ENCODE results near the gene TSHR.

Gene TSHR

DNA sequence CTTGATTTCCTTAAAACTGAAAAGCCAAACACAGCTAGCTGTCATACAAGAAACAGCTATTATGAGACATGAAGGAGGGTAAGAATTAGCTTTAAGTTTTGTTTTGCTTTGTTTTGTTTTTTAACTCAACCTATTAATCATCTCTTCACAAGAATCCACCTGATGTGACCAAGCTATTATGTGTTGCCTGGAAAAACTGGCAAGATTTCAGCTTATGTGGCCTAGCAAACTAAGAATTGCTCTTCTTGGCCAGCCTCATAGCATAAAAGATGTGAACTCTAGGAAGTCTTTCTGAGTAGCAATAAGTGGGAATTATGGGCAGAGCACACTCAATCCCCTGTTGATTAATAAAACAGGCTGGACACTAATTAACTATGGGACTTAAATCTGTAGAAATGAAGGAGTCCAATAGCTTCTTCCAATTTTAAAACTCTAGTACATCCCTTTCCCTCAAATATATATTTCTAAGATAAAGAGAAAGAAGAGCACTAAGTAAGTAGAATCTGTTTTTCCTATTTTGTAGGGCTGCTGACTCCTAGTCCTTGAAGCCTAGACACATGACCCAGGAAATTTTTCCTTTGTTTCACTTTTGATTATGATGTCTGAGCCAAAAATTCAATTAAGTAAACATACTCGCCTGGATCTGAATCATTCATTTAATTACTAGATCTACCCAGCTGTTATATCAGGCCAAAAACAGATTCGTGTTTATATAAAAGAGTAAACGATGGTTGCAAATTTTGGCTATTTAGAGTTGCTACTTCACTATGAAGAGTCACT lies 189.6 kb downstream of the TSHR start:
- peak; percentile 96 for DNase-seq

DNA sequence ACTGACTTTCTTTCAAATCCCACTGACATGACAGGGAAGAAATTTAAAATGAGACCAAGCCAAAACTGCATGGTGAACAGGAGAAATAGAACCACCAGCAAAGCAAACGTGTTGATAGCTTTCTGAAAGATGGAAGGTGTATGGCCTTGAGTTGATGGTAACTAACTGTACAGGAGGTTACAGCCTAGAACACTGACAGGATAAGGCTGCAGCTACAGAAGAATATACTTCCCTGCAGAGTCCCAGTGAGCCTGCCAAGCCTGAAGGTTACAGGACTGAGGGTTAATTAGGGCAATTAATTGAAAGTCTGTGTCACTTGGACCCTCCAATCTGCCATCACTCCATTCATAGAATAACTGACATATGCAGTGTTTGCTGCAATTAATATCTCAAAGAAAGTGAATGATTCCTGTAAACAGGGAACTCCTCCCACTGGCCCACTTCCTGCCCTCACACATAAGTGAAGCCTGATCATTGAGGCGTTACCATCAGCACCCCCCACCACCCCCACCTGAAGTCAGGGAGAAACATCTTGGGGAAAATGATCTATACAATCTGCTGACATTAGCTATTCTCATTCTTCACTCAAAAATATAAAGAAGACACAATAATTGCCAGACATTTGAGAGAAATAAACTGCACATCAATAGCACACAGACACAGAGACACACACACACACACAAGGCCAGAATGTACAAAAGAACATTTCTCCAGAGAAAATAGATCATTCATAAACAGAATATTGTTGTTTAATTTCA lies 191.9 kb downstream of the TSHR start:
- DNase-seq = peak; percentile 85

DNA sequence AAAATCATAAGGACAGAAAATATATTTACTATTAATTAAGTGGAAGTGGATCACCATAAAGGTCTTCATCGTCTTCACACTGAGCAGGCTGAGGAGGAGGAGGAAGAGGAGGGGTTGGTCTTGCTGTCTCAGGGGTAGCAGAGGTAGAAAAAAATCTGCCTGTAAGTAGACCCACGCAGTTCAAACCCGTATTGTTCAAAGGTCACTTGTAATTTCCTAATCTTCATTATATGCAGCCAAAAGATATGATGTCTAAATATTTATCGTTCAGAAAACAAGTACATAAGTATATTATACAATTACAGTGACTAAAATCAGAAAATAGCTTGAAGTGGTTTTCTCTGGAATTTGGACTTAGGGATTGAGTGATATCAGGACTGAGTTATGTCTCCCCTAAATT lies 193.2 kb downstream of the TSHR start:
- no peak for DNase-seq

DNA sequence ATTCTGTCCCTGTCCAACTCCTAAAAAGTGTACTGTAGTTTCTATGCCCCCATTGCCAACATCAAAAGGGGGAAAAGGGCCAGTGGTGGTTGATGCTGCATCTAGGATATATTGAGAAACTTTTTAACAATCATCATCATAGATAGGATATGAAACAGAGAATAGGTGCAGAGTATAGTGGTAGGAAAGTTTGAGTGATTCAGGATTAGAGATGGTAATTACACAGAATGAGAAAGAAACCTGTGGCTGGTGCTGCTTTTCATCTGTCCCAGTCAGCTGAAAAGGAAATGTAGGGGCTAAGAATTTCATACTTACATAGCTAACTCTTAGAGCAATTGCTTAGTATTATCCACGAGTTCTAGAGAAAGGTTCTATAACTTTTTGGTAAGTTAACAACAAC lies 197.8 kb downstream of the TSHR start:
- no peak for DNase-seq

DNA sequence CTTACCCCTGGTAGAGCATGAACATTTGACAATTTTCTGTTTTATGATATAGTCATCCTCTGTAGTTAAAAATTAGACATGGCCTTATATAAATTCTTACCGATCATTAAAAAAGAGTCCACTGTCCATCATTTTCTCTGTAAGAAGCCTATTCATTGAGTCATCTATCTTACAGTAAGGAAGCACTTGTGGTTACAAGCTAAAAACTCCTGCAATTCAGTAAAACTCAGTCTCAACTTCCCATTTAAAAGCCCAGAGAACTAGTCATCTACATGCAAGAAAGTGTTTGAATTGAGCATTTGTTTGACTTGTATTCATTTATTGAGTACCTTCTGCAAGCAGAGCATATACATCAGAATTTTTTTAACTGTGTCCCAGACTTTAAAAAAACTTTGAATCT lies 202.0 kb downstream of the TSHR start:
- DNase-seq = no peak

DNA sequence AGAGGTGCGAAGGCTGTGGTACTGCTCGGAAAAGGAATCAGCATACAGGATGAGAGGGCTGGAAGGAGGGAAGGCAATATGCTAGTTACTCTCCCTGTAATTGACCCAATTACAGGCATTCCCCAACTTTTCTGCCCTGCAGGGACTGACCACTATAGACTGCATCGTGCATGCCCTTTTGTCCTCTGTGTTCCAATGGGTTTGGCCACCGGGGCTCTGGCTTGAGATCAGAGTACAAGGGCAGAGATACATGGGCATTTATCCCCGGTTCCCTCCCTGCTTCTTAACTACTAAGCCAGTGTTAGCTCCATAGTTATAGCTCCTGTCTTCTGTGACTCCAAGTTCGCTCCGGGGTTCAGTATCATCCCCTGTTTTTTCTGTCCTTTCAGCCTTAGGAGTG lies 205.7 kb downstream of the TSHR start:
- no peak for DNase-seq

DNA sequence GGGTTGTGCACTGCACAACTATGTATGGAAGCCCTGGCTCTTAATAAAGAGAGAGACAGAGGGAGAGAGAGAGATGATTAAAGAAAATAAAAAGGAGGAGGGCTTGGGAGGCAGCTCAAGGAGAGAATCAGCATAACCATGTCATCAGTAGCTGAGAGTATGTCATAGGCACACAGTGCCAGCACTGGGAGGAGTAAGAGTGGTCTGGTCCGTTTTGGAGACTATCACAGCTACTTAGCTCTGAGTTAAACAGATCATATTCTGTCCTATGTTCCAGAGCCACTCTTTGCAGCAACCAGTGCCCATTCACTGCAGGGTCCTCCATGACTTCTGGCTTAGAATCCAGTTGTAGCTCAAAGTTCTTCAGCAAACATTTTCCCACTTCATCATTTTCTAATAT lies 206.3 kb downstream of the TSHR start:
- no peak for DNase-seq

DNA sequence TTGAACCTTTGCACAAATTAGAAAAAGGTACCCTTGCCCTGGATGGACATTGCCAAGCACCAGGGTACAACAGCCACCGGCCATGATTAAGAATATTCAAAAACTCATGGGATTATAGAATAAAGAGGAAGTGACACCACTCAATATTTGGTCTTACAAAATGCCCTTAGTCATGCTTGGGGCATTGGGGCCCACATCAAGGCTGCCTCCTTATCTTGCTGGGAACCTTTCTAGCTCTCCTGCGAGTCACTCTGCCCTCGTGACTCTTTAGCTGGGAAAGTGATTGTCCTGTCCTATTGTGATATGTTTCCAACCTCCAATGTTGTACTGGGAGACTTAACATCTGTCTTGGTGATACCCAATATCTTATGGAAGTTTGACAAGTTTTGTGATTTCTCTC lies 207.5 kb downstream of the TSHR start:
- DNase-seq = no peak

DNA sequence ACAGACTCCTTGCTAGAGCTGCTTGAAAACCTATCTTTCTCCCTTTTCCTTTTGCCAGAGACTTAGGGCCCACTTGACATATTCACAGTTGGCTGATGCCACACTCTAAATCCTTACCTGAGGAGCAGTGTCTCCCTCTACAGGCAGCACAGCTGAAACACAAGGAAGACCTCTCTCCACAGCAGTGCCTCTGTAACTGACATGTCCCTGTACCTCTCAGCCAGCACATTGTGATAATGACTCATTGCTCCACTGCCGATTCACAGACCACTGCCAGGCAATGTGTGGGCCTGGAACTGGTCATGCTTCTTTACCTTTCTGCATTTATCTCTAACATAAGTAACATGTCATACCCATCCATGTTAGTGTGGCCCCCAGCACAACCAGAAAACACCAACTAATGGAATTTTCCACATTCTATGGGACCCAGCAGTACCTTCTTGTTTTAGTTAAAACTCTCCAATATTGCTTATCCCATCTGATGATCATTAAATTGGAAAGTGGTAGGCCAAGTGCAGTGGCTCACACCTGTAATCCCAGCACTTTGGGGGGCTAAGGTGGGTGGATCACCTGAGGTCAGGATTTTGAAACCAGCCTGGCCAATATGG lies 208.8 kb downstream of the TSHR start:
- DNase-seq = peak; percentile 88

DNA sequence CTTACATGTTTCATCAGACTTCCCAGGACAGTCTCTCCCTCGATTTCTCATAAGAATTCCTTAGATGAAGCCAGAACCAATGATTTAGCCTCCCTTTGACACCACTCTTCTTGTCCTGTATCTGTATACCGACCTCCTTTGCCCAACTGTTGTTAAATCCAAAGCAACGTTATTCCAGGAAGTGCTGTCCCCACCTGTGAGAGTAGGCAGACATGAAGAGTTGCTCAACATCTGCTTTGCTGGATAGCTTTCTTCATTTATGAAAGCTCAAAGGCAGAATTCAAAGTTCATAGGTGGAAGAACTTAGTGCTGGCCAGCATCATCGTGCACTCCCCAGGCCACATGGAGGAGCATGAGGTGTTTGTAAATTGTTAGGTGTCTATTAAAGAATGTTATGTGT lies 209.8 kb downstream of the TSHR start:
- DNase-seq = no peak

DNA sequence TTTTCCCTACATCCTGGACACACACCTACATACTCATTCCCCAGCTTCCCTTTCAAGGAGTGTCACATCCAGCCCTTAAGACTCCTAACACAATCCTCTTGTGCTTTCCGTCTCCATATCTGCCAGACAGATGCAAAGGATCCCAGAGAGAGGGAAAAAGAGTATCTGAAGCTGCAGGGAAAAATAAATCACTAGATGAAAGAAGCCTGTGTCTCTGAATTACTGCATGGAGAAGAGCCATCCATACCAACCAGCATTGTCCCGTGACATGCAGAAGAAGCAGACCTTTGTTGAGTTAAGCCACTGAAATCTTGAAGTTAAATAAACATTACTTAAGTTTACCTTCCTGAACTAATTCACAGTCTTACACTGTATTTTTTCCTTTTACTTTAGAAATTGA lies 210.7 kb downstream of the TSHR start:
- no peak for DNase-seq

DNA sequence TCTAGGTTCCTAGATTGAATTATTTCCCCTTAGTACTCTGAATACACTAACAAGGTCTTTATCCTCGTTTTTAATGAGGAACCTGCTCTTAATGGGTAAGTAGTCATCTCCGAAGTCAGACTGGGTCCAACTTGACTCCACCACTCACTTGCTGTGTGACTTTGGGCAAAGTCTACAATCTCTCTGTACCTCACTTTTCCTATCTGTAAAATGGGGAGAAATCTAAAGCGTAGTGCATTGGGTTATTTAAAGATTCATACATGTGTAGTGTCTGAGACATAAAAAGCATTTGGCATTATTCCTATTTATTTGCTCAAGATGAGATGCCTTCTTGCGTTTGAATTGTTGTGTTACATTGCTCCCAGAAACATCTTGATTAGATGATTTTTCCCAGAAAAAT lies 213.8 kb downstream of the TSHR start:
- no peak for DNase-seq

DNA sequence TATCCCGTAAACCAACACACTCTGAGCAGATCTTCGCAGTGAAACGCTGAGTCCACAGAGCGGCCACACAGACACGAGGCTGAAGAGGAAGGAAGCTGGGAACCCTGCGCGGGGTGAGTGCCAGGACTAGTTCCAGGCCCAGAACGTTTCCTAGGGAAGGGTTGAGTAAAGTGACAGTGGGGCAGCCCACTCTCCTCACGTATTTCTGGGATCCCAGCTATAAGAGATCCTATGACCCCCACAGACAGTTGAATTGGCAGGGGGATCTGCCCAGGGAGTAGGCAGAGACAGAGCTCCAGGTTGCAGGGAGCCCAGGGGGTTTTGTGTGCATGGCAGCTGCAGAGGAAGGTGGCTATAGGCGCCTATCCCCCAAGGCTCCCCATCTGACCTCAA lies 214.3 kb downstream of the TSHR start:
- DNase-seq = no peak

DNA sequence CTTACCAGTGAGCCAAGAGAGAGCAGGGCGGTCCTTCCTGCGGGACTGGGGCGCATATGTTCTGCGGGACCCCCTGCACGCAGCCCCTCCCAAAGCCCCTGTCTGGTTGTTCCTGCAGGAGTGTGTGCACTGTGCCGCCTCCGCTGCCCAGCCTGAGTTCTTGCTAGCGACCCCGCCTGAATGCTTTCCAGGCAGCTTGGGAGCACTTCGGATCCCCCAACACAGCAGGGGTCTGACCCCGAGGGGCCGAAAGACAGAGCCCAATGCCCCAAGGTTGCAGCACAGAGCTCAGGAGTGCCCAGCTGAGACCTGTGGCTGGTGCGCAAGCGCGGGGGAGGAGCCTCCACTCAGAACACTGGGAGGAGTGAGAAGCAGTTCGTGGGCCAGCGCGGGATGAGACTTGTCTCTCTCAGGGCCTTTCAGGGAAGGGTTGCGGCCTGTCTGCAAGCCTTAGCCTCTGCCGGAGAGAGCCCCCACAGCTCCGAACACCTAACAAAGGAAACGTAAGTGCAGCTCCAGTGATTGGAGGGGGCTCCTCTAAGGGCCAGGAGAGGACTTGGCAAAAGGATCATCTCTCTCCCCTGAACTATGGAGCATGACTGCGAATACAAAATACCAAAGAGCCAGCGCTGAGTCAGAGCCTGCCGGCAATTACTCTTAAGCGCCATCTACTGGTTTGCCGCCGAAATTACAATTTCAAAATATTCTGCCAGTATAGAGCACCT lies 214.8 kb downstream of the TSHR start:
- DNase-seq = peak; percentile 94

DNA sequence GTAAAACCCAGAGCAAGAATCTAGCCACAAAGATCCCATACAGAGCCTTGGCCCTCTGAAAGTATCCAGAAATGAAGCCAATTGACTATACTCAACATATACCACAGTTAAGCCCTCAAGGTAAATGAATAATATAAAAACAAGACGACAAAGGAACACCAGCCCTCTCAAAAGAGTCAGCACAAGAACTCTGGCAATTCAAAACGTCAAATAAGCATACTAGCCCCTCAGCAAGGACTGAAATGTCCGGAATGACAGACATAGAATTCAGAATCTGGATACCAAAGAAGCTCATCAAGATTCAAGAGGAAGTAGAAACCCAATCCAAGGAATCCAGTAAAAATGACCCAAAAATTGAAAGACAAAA lies 215.4 kb downstream of the TSHR start:
- no peak for DNase-seq

DNA sequence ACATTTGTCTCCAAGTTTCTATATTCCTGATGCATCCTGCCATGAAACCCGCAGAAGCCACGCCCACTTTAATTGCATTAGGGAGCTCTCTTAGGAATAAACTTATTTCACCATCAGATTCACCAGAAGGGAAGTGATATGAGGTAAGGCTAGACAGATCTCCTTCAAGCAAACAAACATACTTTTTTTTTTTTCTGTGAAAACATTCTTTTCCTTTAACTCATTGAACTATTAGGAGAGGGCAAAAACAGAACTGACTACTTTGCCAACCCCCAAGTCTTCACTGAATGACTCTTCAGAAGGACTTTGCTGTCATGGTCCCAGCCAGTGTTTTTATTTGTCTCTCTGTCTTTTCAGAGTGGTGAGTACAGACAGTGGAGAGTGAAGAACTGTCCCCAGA lies 216.9 kb downstream of the TSHR start:
- DNase-seq = no peak

DNA sequence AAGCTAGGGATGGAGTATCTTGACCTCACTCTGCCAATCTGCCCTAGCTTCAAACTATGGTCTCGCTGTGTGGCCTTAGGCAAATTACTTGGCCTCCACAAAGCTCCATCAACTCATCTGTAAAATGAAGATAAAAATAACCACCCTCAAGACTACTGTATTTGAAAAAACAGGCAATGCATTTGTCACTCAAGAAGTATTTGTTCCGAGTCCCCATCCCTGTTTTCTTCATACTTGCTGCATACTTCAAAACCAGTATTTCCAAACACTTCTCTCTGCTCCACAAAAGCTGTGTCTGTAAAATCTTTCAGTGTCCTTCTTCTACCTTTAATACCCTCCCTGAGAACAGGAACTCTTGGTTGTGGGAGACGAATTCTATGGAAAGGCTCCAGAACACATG lies 217.5 kb downstream of the TSHR start:
- no peak for DNase-seq

DNA sequence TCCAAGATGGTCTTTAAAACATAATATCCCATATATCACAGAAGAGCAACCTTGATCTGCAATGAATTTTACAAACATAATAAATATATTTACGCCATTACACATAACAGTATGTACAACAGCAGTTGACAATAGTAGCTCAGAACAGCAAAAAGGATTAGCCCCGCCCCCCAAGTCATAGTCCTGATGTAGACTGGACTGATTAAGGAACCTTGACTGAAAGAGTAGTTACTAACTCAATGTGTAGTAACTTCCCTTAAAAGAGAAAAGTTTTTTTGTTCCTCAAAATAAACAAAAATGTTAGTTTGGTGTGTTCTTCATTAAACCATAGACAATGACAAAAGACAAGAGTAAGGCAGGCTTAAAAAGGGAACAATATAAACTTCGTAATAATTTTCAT lies 220.8 kb downstream of the TSHR start:
- no peak for DNase-seq

DNA sequence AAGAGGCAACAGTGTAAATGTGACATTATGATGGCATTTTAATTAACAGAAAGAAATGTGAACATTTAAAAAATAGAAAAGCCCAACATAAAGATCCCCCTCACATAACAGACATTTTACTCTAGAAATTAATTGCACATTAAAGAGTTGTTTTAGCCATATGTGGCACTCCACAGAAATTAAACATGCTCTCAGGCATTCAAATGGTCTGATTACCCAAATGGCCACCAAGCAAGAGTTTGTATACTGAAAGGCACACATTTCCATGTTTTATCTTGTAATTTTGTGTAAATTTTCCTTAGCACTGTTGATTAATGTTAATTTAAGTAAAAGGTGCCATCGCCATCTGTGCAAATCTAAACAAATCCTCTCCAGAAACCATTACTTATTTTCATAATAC lies 221.8 kb downstream of the TSHR start:
- no peak for DNase-seq

DNA sequence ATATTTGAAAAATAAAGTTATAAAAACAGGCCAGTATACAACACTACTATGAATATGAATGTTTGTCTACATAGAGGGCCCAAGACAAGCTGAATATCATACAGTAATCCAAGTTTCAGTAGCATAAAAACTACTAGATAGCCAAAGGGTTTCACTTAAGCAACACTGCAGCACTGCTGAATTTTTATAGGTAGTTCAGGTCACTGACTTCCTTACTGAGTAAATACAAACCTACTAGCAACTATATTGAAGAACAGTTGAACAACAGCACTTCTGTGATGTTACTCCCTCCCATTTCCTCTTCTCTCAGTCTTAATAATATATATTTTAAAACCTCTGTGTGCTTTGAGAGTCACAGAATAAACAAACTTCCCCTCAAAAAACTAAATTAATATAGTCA lies 222.6 kb downstream of the TSHR start:
- no peak for DNase-seq

DNA sequence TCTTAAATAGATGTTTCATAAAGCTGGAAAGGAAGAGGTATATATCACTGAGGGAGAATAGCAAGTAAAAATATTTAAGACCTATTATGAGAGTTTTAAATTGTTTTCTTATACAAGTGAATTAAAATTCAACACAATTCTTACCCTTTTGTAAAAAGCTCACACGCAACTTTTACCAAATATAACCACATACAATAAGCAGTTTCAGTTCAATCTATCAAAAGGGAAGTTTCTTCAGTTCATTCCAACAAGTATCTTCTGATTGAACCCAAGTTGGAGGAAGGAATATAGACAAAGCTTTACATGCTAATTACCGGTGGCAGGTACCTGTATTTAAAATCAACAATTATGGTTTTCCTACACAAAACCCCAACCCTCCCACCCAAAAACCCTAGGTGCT lies 224.2 kb downstream of the TSHR start:
- no peak for DNase-seq

DNA sequence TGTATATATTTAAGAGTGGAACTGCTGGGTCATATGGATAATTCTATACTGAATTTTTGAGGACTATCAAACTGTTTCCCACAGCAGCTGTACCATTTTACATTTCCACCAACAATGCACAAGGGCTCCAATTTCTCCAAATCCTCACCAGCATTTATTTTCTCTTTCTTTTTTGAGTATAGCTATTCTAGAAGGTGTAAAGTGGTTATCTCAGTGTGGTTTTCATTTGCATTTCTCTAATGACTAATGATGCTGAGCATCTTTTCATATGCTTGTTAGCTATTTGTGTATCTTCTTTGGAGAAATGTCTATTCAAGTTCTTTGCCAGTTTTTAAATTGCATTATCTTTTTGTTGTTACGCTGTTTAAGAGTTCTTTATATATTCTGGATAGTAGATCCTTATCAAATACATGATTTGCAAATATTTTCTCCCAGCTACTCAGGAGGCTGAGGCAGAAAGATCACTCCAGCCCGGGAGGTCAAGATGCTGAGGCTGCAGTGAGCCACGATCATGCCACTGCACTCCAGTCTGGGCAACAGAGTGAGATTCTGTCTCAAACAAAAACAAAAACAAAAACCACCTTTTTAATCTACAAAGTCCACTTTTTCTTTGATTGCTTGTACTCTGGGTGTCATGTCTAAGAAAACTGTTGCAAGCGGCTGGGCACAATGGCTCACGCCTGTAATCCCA lies 232.6 kb downstream of the TSHR start:
- DNase-seq = no peak

DNA sequence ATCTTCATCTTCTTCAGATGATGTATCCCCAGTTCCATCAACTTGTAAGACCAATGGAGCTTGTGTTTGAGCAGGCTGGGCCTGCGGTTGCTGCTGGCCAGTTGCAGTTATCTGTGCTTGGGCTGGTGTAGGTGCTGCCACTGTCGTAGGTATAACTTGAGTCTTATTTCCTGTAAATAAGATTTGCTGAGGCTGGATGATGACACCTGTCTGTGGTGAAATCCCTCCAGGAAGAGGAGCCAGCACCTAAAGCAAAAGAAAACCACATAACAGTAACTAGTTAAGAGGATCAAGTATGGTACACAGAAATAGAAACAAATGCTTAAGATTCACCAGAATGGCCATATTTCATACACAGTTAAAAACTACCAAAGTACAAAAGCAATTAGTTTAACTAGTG lies 237.2 kb downstream of the TSHR start:
- DNase-seq = no peak

Measured in NCI-H1105 treated with DMSO at 0.1 percent for 48 hours (cell line).